Mucosa of gallbladder (tissue), 1 donor: ENCODE measurements around the gene CFAP46. TPM values are rescaled to one million over a fixed set of nuclear protein-coding genes. Genes with fewer than 3 reads are reported as not detected.
A peak's percentile ranks its signal among the peaks of the same experiment; 100 is the strongest.

ENCODE experiments used
- DNase-seq: peaks from one replicate; pipeline ENCODE4 v3.0.0-alpha.2; 2020; ENCODE audit warnings: low spot score
- total RNA-seq: library from RNA; stranded (reverse); gene quantifications from one replicate; pipeline ENCODE4 v1.2.1, GENCODE V29; 2021
- donor health status: DM: no; HTN: no; CAD: no.

The CFAP46 gene
- 1.0 TPM for total RNA-seq

GRCh38 chr10:132942101-132943057 lies at the start of gene CFAP46:
TSS of gene CFAP46 (minus strand) at chr10:132942570. CDS start at chr10:132942484, 86 bp downstream.
- DNase-seq: peak; percentile 39

DNA sequence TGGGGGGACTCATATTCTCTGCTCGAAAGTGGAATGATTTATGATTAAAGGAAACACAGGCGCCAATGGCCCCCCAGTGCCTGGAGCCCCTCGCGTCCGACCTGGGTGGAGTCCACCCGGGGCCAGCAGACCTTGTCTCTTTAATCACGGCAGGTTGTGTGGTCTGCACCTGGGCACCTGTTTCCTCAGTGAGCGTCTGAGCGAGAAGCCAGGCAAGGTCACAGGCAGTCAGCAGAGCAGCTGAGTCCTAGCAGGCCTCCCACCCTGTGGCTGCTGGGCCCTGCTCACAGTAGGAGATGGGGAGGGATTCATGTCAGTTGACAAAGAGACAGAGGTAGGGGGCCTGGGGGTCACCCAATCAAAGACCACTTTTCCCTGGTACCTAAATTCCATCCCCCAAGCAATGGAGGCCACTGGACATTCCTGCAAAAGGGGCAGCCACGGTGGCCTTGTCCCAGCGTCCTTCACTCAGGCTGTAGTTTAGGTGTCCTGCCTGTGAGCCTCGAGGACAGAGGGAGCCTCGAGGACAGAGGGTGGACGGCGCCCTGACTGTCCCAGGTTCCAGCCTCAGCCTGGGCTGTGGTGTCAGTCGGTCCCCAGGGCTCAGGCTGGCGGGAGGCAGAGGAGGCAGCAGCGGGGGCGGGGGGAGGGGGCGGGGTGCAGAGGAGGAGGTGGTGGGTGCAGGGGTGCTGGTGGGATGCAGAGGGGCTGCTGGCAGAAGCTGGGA lies 49.5 kb upstream of the CFAP46 start:
- no peak for DNase-seq

DNA sequence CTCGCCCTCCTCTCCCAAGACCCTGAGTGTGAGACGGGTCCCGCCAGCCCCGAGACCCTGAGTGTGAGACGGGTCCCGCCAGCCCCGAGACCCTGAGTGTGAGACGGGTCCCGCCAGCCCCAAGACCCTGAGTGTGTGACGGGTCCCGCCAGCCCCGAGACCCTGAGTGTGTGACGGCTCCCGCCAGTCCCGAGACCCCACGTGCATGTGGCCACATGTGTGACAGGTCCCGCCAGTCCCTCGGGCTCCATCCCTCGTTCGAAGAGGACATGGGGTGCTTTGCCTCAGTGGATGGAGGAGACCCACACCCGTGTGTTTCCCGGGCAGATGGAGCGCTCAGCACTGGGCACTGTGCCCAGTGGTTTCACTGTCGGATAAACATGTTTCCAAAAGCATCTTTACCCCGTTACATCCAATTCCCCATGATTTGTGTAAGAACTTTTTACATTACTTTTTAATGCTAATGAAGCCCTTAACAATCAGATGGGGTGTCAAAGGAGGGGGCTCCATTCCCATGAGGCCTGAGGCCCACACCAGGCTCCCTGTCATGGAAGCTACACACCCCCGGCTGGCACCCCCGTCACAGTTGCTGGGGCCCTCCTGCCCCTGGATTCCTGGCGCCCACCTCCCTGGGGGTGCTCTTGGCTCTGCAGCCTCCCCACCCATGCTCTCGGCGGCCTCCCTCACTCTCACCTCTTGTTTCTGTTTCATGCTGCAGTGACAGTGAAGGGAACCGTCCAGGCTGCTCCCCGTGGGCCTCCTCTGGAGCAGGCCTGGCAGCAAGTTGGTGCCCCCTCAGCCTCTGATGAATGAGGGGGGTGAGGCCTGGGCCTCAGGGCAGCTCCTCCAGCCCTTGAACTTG lies 48.5 kb upstream of the CFAP46 start:
- DNase-seq: no peak

DNA sequence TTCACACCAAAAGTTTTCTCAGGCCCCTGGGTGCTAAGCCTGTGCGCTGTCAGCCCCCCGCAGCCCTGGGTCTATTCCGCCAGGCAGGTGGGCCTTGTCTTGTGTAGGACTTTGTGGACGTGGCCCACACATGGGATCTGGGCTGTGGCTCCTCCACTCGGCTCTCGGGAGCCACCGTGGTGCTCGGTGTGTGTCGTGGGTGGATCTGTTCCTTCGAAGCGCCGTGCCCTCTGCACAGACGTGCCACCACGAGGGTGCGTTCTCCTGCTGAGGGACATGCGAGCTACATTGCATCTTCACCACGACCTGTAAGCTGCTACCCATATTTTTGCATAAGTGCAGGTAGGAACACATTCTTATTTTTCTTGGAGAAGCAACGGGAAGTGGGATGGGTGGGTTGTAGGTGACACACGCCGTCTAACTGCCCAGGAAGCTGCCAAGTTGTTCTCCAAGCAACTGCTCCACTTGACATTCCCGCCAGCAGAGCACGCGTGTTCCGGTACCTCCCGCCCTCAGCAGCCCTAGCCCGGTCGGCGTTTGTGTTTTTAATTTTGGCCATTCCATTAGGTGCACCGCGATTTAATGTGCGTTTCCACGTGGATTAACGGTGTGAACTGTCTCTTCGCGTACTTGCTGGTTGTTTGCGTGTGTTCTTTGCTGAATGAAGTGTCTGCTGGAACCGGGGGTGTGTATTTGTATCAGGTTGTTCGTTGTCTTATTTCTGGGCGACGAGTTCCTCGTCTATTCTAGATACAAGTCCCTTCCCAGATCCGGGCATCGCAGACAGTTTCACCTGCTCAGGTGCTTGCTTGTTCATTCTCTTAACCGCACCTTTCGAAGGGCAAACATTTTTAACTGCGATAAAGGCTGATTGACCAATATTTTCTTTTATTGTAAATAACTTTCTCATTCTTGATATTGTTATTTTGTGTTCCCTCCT lies 47.4 kb upstream of the CFAP46 start:
- no peak for DNase-seq

GRCh38 chr10:132988988-132989387 lies 46.6 kb upstream of the CFAP46 start:
- no peak for DNase-seq

DNA sequence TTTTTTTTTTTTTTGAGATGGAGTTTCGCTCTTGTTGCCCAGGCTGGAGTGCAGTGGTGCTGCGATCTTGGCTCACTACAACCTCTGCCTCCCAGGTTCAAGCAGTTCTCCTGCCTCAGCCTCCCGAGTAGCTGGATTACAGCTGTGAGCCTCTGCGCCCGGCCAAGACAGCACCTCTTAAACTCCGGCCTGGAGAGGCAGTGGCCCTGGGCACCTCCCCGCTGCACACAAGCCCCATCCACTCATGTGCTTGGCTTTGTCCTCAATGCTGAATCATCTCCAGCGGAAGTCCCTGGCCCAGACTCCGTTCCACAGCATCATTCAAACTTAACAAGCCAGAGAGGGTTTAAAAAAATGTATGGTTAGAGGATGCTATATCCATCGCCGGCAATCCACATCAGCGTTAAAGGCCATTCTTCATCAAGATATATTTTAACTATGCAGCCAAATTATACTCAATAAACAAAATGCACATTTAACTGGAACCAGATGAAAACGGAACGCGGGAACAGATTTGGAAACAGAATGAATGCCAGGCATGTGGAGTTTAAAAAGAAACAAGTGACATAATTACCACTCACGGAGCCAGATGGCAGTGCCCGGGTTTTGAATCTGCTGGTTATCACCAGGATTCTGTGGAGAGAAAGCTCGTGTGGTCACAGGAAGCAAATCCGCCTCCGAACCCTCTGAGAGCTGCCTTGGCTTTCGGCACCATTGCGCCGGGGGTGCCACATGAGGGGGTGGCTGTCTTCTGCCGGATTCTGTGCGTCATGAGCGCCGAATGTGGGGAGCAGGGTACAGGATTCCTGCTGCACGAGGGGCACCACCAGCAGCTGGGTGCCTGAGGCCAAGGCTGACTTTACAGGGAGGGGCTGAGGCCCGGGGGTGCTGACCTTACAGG lies 45.6 kb upstream of the CFAP46 start:
- DNase-seq: peak; percentile 19

DNA sequence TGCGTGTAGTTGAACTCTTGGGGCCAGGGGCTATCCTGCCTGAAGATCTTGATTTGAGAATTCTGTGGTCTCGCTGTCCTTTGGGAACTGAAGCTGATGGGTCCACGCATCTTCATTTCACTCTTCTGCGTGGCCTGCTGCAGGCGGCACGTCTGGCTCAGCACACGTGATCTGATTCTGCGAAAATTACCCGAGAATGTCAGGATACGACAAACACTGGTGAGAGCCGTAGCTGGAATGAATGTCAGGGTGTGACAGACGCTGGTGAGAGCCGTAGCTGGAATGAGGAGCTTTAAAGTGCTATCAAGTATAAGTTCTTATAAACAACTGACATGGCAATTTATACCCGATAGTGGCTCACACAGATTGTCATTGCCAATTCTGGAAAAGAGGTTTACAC lies 44.6 kb upstream of the CFAP46 start:
- DNase-seq: no peak

- no peak for DNase-seq
Measured at GRCh38 chr10:132986576-132986975, 44.2 kb upstream of the CFAP46 start.

DNA sequence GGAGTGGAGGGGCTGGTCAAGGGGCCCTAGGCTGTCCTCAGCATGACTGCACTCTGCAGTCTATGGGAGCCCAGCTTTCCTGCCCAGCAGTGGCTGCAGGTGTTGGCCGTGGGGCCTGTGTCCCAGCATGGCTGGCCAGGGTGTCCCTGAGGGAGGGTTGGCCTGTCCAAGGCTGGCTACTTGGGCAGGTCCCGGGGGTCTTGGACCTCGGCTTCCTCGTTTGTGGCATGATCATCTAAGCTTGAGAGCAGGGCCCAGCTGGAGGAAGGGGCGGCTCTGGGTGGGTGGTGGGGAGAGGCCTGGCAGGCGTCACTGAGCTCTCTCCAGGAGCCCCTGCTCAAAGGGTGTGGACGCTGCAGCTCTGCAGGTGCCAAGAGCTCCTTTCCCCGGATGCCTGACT lies 43.7 kb upstream of the CFAP46 start:
- DNase-seq: no peak

GRCh38 chr10:132985546-132985900 lies 43.2 kb upstream of the CFAP46 start:
- no peak for DNase-seq

DNA sequence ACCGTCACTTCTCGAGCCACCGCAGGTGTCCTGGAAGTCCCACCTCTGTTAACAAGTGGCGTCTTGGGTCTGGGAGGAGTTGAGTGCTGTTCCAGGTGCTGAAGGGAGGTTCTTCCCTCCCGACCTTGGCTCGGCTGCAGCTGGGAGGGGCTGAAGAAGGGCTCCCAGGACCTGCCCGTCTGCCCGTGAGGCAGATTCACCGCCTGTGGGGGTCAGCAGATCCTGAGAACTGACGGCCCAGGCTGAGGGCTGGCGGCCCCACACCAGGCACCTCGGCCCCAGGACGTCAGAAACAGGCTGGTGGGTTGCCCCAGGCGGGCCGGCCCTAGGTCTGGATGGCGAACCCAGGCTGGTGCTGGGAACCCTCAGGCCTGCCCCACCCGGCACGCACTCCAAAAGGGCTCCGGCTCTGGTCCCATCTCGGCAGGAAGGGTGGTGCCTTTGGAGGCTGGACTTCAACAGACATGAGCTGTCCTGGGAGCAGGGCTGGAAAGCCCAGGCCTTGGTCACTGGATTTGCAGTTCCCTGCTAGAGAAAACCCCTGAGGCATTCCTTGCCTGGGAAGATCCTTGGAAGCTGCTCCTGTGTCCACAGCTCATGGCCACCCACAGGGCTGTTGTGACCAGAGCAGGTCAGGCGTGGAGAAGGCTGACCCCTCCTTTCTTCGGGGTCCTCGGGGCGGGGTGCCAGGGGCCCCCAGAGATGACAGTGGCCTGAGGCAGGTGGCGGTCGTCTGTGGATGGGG lies 42.6 kb upstream of the CFAP46 start:
- no peak for DNase-seq

DNA sequence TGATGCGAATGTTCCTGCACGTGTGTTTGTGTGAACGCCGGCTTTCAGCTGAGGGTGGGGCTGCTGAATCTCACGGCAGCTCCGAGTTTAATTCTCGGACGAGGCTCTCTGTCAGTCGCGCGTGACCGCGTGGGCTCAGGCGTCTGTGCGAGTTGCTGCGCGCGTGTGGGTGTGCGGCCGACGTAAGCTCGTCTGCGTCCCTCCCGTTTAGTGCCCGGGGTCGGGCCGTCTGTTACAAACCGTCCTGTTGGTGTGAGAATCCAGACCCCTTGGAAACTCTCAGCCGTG lies 41.6 kb upstream of the CFAP46 start:
- no peak for DNase-seq

DNA sequence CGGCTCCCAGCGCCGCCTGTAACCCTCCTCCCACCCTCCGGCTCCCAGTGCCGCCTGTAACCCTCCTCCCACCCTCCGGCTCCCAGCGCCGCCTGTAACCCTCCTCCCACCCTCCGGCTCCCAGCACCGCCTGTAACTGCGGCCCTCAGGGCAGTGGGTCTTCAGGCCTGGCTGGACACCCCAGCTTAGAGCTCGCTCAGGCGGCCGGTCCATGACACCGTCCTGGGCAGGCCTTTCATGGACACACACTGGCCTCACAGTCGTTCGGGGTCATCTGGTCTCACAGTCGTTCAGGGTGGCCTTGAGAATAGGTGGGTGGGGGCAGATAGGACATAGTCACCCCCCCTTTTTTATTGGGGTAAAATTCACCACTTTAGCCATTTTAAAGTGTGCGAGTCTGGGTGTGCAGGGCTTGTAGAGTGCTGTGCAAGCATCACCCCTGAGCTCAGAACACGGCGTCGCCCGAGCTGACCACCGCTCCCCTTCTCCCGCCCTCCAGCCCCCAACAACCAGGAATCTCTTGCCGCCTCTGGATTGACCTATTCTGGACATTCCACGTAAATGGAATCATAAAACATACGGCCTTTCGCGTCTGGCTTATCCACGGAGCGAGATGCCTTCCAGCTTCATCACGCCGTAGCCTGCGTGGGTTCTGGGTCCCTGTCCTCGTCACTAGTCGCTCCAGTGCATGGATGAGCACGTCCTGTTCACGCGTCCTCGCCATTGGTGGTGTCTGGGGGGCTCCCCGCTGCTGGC lies 41.1 kb upstream of the CFAP46 start:
- no peak for DNase-seq

- DNase-seq: no peak
Measured at GRCh38 chr10:132982301-132982989, 40.1 kb upstream of the CFAP46 start.

DNA sequence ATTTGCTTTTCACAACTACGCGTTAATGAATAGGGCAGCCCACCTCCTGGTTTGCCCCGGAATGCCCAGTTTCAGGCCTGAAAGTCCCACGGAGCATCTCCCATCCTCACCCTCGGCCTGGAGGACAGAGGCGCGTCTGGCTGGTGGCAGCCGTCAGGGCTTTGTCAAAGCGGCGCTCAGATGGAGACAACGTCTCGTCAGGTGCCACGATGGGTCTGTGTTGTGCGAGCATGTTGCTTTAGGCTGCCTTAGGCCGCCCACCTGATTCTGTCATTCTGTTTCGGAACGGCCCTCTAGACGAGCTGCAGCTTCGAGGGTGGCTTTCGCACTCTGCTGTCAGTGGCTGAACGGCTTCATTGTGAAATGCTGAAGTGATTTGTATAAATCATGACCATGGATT lies 39.4 kb upstream of the CFAP46 start:
- no peak for DNase-seq

DNA sequence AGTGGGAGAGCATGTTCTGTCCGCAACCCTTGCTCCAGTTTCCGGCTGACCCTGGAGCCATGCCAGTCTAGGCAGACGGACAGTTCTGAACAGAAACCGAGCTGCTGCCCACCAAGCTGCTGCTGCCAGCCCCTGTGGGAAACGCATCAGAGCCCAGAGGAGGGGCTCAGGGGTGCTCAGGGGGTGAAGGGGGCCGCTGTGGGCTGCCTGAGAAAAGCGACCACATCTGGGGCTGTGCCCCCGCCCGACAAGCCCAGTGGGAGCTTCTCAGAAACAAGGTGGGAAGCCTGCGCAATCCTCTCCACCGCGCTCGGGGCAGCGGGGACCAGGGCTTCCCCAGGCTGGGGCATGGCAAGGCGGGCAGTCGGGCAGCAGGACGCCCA lies 38.8 kb upstream of the CFAP46 start:
- DNase-seq: no peak

- no peak for DNase-seq
Measured at GRCh38 chr10:132980426-132981172, 38.2 kb upstream of the CFAP46 start.
